Trophoblast cell (in vitro differentiated cells and primary cell): ENCODE measurements around the gene UGT1A5.

Experiments
- DNase-seq, 2 donors: peaks; one replicate each; pipeline ENCODE4 v3.0.0-alpha.2; 2016
- H2AFZ ChIP-seq: 2 replicates; pipeline ENCODE4 v1.6.1; 2013; ENCODE audit warnings: low read length, moderate library complexity, mild to moderate bottlenecking; ENCODE audit not compliant: insufficient read depth, poor library complexity
- H2AK5ac ChIP-seq: 2 replicates; pipeline ENCODE4 v1.6.1; 2013; ENCODE audit warnings: mild to moderate bottlenecking, low read length
- H2BK120ac ChIP-seq: 2 replicates; pipeline ENCODE4 v1.6.1; 2013; ENCODE audit warnings: low read length, mild to moderate bottlenecking, moderate library complexity; ENCODE audit not compliant: insufficient read depth, poor library complexity
- H2BK12ac ChIP-seq: 2 replicates; pipeline ENCODE4 v1.6.1; 2013; ENCODE audit warnings: mild to moderate bottlenecking, low read length, moderate library complexity
- H2BK5ac ChIP-seq: 2 replicates; pipeline ENCODE4 v1.6.1; 2013; ENCODE audit warnings: low read length, low read depth, moderate library complexity, mild to moderate bottlenecking; ENCODE audit not compliant: poor library complexity
- H3K14ac ChIP-seq: 2 replicates; pipeline ENCODE4 v1.6.1; 2013; ENCODE audit warnings: mild to moderate bottlenecking, low read length
- H3K18ac ChIP-seq: 2 replicates; pipeline ENCODE4 v1.6.1; 2013; ENCODE audit warnings: mild to moderate bottlenecking, low read length
- H3K23ac ChIP-seq: 2 replicates; pipeline ENCODE4 v1.6.1; 2013; ENCODE audit warnings: low read length
- H3K27ac ChIP-seq: 2 replicates; pipeline ENCODE4 v1.5.1; 2013; ENCODE audit warnings: low read depth, mild to moderate bottlenecking, inconsistent platforms, low read length, moderate library complexity
- H3K27me3 ChIP-seq: 2 replicates; pipeline ENCODE4 v1.6.1; 2013; ENCODE audit warnings: inconsistent platforms, mild to moderate bottlenecking, low read length, moderate library complexity; ENCODE audit not compliant: insufficient read depth
- H3K36me3 ChIP-seq, 2 experiments: 1 replicate in 1 of 2; 2 replicates in 1 of 2; pipeline ENCODE4 v1.6.1; 2013; ENCODE audit warnings: low read length in 2 of 2, mild to moderate bottlenecking in 2 of 2, moderate library complexity in 1 of 2; ENCODE audit not compliant: insufficient read depth in 2 of 2, control insufficient read depth in 1 of 2
- H3K4ac ChIP-seq: 2 replicates; pipeline ENCODE4 v1.6.1; 2013; ENCODE audit warnings: low read depth, mild to moderate bottlenecking, low read length, moderate library complexity
- H3K4me1 ChIP-seq, 2 experiments: 1 replicate in 1 of 2; 2 replicates in 1 of 2; pipeline ENCODE4 v1.6.1; 2013; ENCODE audit warnings: low read length in 2 of 2, mild to moderate bottlenecking in 2 of 2, moderate library complexity in 1 of 2; ENCODE audit not compliant: insufficient read depth in 2 of 2, control insufficient read depth in 1 of 2
- H3K4me2 ChIP-seq: 2 replicates; pipeline ENCODE4 v1.6.1; 2013; ENCODE audit warnings: inconsistent platforms, mild to moderate bottlenecking, low read length, moderate library complexity
- H3K4me3 ChIP-seq: 2 replicates; pipeline ENCODE4 v1.5.1; 2013; ENCODE audit warnings: mild to moderate bottlenecking, low read depth, low read length, inconsistent platforms
- H3K79me1 ChIP-seq: one replicate; pipeline ENCODE4 v1.6.1; 2013; ENCODE audit warnings: low read length
- H3K79me2 ChIP-seq: 2 replicates; pipeline ENCODE4 v1.6.1; 2013; ENCODE audit warnings: low read length, mild to moderate bottlenecking; ENCODE audit not compliant: control insufficient read depth, insufficient read depth, poor library complexity
- H3K9ac ChIP-seq: 2 replicates; pipeline ENCODE4 v1.6.1; 2013; ENCODE audit warnings: mild to moderate bottlenecking, low read length
- H3K9me3 ChIP-seq: 2 replicates; pipeline ENCODE4 v1.6.1; 2013; ENCODE audit warnings: low read depth, mild to moderate bottlenecking, control low read depth, inconsistent platforms, low read length; ENCODE audit not compliant: insufficient read depth
- H4K12ac ChIP-seq: 2 replicates; pipeline ENCODE4 v1.6.1; 2013; ENCODE audit warnings: low read depth, mild to moderate bottlenecking, low read length, moderate library complexity
- H4K8ac ChIP-seq: 2 replicates; pipeline ENCODE4 v1.6.1; 2013; ENCODE audit warnings: low read depth, mild to moderate bottlenecking, low read length, moderate library complexity
- H4K91ac ChIP-seq: one replicate; pipeline ENCODE4 v1.6.1; 2013; ENCODE audit warnings: low read depth, mild to moderate bottlenecking, low read length, moderate library complexity
- WGBS: extraction: QIAGEN DNeasy Blood & Tissue Kit; methylation state at CpG from one replicate; pipeline ENCODE4 v1.1.7; 2013; ENCODE audit warnings: missing lambda C conversion rate; ENCODE audit not compliant: insufficient read length, insufficient coverage; ENCODE audit errors: extremely low coverage; 5-methylcytosine and 5-hydroxymethylcytosine counted together

The UGT1A5 gene

GRCh38 chr2:233780771-233781170 is 68.1 kb downstream of the UGT1A5 start:
- H3K23ac ChIP-seq = no peak overlapping the region
- no peak overlapping the region for H2BK12ac ChIP-seq
- no peak overlapping the region for H3K4ac ChIP-seq
- no peaks in the 10 kb centered on the region for H3K27me3 ChIP-seq
- H3K27ac ChIP-seq = no peak overlapping the region
- no peak overlapping the region for H3K18ac ChIP-seq
- WGBS = 100% methylated on average over 1 of the region's 4 CpGs
- DNase-seq = no peak
- no peaks in the 10 kb centered on the region for H3K36me3 ChIP-seq
- H3K4me1 ChIP-seq = no peaks in the 10 kb centered on the region
- no peak overlapping the region for H3K4me2 ChIP-seq
- H3K79me1 ChIP-seq = no peaks in the 10 kb centered on the region
- H4K8ac ChIP-seq = no peak overlapping the region
- H3K9ac ChIP-seq = no peak overlapping the region
- no peak overlapping the region for H4K12ac ChIP-seq
- no peak overlapping the region for H4K91ac ChIP-seq
- H3K9me3 ChIP-seq = peaks cover 14% of the 10 kb centered on the region
- no peaks in the 10 kb centered on the region for H3K79me2 ChIP-seq
- H2AK5ac ChIP-seq = no peak overlapping the region
- no peak overlapping the region for H2AFZ ChIP-seq
- H2BK120ac ChIP-seq = no peak overlapping the region
- no peak overlapping the region for H3K14ac ChIP-seq
- no peak overlapping the region for H2BK5ac ChIP-seq
- no peak overlapping the region for H3K4me3 ChIP-seq

GRCh38 chr2:233789554-233789953 is 76.8 kb downstream of the UGT1A5 start:
- no CpG with 5 or more reads among the region's 7 CpGs for WGBS
- Histone ChIP-seq H3K4ac (no peak overlapping the region), H2BK120ac (no peak overlapping the region), H3K9me3 (peaks cover 10% of the 10 kb centered on the region), H3K4me2 (no peak overlapping the region), H4K91ac (no peak overlapping the region), H3K14ac (no peak overlapping the region), H3K79me1 (no peaks in the 10 kb centered on the region), H3K27me3 (no peaks in the 10 kb centered on the region), H2AFZ (no peak overlapping the region), H3K27ac (no peak overlapping the region), H3K79me2 (no peaks in the 10 kb centered on the region), H3K4me1 (no peaks in the 10 kb centered on the region), H3K18ac (no peak overlapping the region), H4K8ac (no peak overlapping the region), H2BK12ac (no peak overlapping the region), H3K23ac (no peak overlapping the region), H3K36me3 (no peaks in the 10 kb centered on the region), H2AK5ac (no peak overlapping the region), H3K4me3 (no peak overlapping the region), H2BK5ac (no peak overlapping the region), H4K12ac (no peak overlapping the region), H3K9ac (no peak overlapping the region)
- DNase-seq = no peak

GRCh38 chr2:233791151-233791882 is 78.6 kb downstream of the UGT1A5 start:
- Histone ChIP-seq H3K18ac (no peak overlapping the region), H2BK5ac (no peak overlapping the region), H3K27me3 (no peaks in the 10 kb centered on the region), H4K12ac (no peak overlapping the region), H3K36me3 (no peaks in the 10 kb centered on the region), H3K9me3 (peaks cover 13% of the 10 kb centered on the region), H3K27ac (no peak overlapping the region), H3K79me1 (no peaks in the 10 kb centered on the region), H2AK5ac (no peak overlapping the region), H2AFZ (no peak overlapping the region), H3K4me2 (no peak overlapping the region), H3K9ac (no peak overlapping the region), H3K14ac (no peak overlapping the region), H3K23ac (no peak overlapping the region), H3K4ac (no peak overlapping the region), H4K91ac (no peak overlapping the region), H2BK12ac (no peak overlapping the region), H2BK120ac (no peak overlapping the region), H4K8ac (no peak overlapping the region), H3K79me2 (no peaks in the 10 kb centered on the region), H3K4me1 (no peaks in the 10 kb centered on the region), H3K4me3 (no peak overlapping the region)
- DNase-seq = no peak
- WGBS = no CpG with 5 or more reads among the region's 18 CpGs

- no peak overlapping the region for H2BK12ac ChIP-seq
- no peak overlapping the region for H3K9ac ChIP-seq
- no CpG with 5 or more reads among the region's 9 CpGs for WGBS
- H3K27me3 ChIP-seq = no peaks in the 10 kb centered on the region
- H2AK5ac ChIP-seq = no peak overlapping the region
- no peak overlapping the region for H3K4ac ChIP-seq
- H3K4me1 ChIP-seq = no peaks in the 10 kb centered on the region
- H3K27ac ChIP-seq = no peak overlapping the region
- no peak overlapping the region for H4K91ac ChIP-seq
- no peak overlapping the region for H4K8ac ChIP-seq
- DNase-seq = no peak
- H4K12ac ChIP-seq = no peak overlapping the region
- no peaks in the 10 kb centered on the region for H3K79me2 ChIP-seq
- no peaks in the 10 kb centered on the region for H3K36me3 ChIP-seq
- H3K18ac ChIP-seq = no peak overlapping the region
- no peak overlapping the region for H2AFZ ChIP-seq
- H3K9me3 ChIP-seq = peaks cover 13% of the 10 kb centered on the region
- no peak overlapping the region for H3K4me3 ChIP-seq
- H3K23ac ChIP-seq = no peak overlapping the region
- no peak overlapping the region for H3K14ac ChIP-seq
- H2BK120ac ChIP-seq = no peak overlapping the region
- no peaks in the 10 kb centered on the region for H3K79me1 ChIP-seq
- no peak overlapping the region for H3K4me2 ChIP-seq
- H2BK5ac ChIP-seq = no peak overlapping the region
These were observed 79.2 kb downstream of the UGT1A5 start for GRCh38 chr2:233791883-233792329.
